Kidney epithelial cell (primary cell): ENCODE results near the gene STPG3. TPM values are rescaled to one million over a fixed set of nuclear protein-coding genes. Genes with fewer than 3 reads are reported as not detected.

Source experiments
- DNase-seq: peaks from one replicate; pipeline ENCODE4 v3.0.0-alpha.2; 2010; ENCODE audit warnings: low read depth
- H3K27me3 ChIP-seq: 2 replicates; pipeline ENCODE4 v1.6.0; 2011; ENCODE audit warnings: low read length; ENCODE audit not compliant: control insufficient read depth, insufficient read depth
- H3K36me3 ChIP-seq: 2 replicates; pipeline ENCODE4 v1.5.1; 2011; ENCODE audit warnings: low read length; ENCODE audit not compliant: control insufficient read depth, insufficient read depth
- H3K4me3 ChIP-seq: 2 replicates; pipeline ENCODE4 v1.5.1; 2011; ENCODE audit warnings: low read depth, mild to moderate bottlenecking, control low read depth, low read length
- total RNA-seq: library from RNA; depleted of rRNA; stranded (reverse); fragments of >200 nt; gene quantifications from 2 replicates; pipeline ENCODE4 v1.2.3, GENCODE V29; 2015
- TF ChIP-seq, protein P1 (sequence below): IDR thresholded peaks from 2 replicates; pipeline ENCODE4 v1.5.1; 2011; ENCODE audit warnings: mild to moderate bottlenecking, moderate library complexity, low read length, control low read depth, inconsistent platforms; ENCODE audit not compliant: insufficient read depth, poor library complexity, severe bottlenecking

The STPG3 gene
- total RNA-seq, 1 donor from 2014 or later = not detected

DNA sequence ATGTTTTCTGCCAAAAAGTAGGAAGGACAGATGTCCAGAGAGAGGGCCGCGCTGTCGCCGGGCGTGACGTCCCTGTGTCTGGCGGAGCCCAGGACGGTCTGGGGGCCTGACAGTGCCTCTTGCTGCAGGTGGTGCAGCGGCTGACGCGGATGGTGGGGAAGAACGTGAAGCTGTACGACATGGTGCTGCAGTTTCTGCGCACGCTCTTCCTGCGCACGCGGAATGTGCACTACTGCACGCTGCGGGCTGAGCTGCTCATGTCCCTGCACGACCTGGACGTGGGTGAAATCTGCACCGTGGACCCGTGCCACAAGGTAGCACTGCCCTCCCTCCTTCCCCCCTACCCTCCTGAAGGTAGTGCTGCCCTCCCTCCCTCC is 11.8 kb downstream of the STPG3 start:
- no peak for DNase-seq
- peaks cover 3% of the 10 kb centered on the region for H3K36me3 ChIP-seq
- TF ChIP-seq, protein P1, sequence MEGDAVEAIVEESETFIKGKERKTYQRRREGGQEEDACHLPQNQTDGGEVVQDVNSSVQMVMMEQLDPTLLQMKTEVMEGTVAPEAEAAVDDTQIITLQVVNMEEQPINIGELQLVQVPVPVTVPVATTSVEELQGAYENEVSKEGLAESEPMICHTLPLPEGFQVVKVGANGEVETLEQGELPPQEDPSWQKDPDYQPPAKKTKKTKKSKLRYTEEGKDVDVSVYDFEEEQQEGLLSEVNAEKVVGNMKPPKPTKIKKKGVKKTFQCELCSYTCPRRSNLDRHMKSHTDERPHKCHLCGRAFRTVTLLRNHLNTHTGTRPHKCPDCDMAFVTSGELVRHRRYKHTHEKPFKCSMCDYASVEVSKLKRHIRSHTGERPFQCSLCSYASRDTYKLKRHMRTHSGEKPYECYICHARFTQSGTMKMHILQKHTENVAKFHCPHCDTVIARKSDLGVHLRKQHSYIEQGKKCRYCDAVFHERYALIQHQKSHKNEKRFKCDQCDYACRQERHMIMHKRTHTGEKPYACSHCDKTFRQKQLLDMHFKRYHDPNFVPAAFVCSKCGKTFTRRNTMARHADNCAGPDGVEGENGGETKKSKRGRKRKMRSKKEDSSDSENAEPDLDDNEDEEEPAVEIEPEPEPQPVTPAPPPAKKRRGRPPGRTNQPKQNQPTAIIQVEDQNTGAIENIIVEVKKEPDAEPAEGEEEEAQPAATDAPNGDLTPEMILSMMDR = no peak
- no peak overlapping the region for H3K4me3 ChIP-seq
- H3K27me3 ChIP-seq = no peaks in the 10 kb centered on the region

DNA sequence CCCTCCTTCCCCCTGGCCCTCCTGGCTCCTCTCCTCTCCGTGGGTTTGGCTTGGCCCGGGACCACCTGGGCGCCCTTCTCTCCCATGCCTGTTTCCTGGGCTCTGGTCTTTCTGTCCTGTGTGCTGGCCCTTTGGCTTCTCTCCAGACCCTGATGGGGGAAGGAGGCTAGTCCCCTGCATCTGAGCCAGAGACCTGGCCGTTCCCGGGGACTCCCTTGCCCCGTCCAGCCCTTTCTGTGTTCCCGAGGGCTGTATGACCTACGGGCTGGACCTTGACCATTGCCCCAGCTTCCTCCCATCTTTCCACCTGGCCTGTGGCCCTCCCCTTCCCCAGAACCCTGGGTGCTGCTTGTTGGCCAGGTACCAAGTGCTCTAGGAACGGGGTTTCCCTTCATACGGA is 12.4 kb downstream of the STPG3 start:
- TF ChIP-seq, protein P1 = no peak
- no peak overlapping the region for H3K4me3 ChIP-seq
- DNase-seq = no peak
- no peaks in the 10 kb centered on the region for H3K27me3 ChIP-seq
- H3K36me3 ChIP-seq = peaks cover 3% of the 10 kb centered on the region

GRCh38 chr9:137264067-137264466 is 13.0 kb downstream of the STPG3 start:
- Histone ChIP-seq H3K4me3 (no peak overlapping the region), H3K27me3 (no peaks in the 10 kb centered on the region), H3K36me3 (peaks cover 3% of the 10 kb centered on the region)
- TF ChIP-seq, protein P1 = no peak
- DNase-seq = no peak

DNA sequence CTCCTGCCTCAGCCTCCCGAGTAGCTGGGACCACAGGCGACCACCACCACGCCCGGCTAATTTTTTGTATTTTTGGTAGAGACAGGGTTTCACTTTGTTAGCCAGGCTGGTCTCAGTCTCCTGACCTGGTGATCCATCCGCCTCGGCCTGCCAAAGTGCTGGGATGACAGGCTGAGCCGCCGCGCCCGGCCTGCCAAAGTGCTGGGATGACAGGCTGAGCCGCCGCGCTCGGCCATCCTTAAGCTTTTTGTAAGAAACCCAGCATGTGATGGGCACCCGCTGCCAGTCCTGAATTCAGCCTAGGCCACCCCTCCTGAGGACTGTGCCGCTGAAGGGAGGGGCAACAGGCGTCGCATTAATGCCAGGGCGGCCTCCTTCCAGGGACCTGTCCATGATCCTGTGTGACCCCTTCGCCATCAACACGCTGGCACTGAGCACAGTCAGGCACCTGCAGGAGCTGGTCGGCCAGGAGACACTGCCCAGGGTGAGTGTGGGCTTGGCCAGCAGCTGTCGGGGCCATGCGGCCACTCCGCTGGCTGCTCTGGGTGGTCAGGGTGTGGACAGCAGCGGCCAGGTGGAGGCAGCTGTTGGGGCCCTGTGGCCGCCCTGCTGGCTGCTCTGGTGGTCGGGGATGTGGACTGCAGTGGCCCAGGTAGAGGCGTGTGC is 14.5 kb downstream of the STPG3 start:
- H3K4me3 ChIP-seq = no peak overlapping the region
- peaks cover 3% of the 10 kb centered on the region for H3K36me3 ChIP-seq
- no peaks in the 10 kb centered on the region for H3K27me3 ChIP-seq
- DNase-seq = no peak
- TF ChIP-seq, protein P1 = no peak

GRCh38 chr9:137266162-137266527 is 15.1 kb downstream of the STPG3 start:
- Histone ChIP-seq H3K27me3 (no peaks in the 10 kb centered on the region), H3K4me3 (no peak overlapping the region), H3K36me3 (peaks cover 3% of the 10 kb centered on the region)
- no peak for DNase-seq
- TF ChIP-seq, protein P1 = no peak
